T-helper 1 cell (primary cell): Measurements from ENCODE around the gene ANKRD33.

ENCODE experiments used
- DNase-seq, 5 donors: peaks; one replicate each; pipeline ENCODE4 v3.0.0-alpha.2; 2012 to 2020

The ANKRD33 gene

GRCh38 chr12:51905471-51906429 is 17.8 kb downstream of the ANKRD33 start:
- no peak for DNase-seq

- DNase-seq, result no peak
Observed at GRCh38 chr12:51906430-51907082, 18.7 kb downstream of the ANKRD33 start.

- no peak for DNase-seq
Observed at GRCh38 chr12:51907083-51907855, 19.4 kb downstream of the ANKRD33 start, which contains the start of gene ACVRL1. ACVRL1 (plus strand) TSS chr12:51907504; CDS start chr12:51912475, 4,971 bp downstream.

- no peak for DNase-seq
Observed at GRCh38 chr12:51907856-51908425, 20.0 kb downstream of the ANKRD33 start.

GRCh38 chr12:51908876-51909592 is 21.1 kb downstream of the ANKRD33 start:
- no peak for DNase-seq

GRCh38 chr12:51910168-51910567 is 22.3 kb downstream of the ANKRD33 start:
- DNase-seq, result no peak

- no peak for DNase-seq
Observed at GRCh38 chr12:51910691-51911090, 22.8 kb downstream of the ANKRD33 start.

GRCh38 chr12:51911307-51911706 is 23.4 kb downstream of the ANKRD33 start:
- no peak for DNase-seq

- DNase-seq, result no peak
Observed at GRCh38 chr12:51911788-51912711, 24.1 kb downstream of the ANKRD33 start.

- no peak for DNase-seq
Observed at GRCh38 chr12:51913071-51914033, 25.4 kb downstream of the ANKRD33 start.

GRCh38 chr12:51914034-51914923 is 26.4 kb downstream of the ANKRD33 start:
- no peak for DNase-seq

GRCh38 chr12:51915003-51915625 is 27.2 kb downstream of the ANKRD33 start:
- no peak for DNase-seq

GRCh38 chr12:51915951-51916350 is 28.0 kb downstream of the ANKRD33 start:
- no peak for DNase-seq

GRCh38 chr12:51917041-51917590 is 29.2 kb downstream of the ANKRD33 start:
- DNase-seq, result no peak

GRCh38 chr12:51917746-51918453 is 30.0 kb downstream of the ANKRD33 start:
- no peak for DNase-seq

GRCh38 chr12:51920046-51920445 is 32.1 kb downstream of the ANKRD33 start:
- no peak for DNase-seq
